GM04504 (cell line): ENCODE measurements around the gene CDC42EP5.

Experiments used
- DNase-seq: peaks from one replicate; pipeline ENCODE4 v3.0.0-alpha.2; 2012; ENCODE audit warnings: low read depth

Gene CDC42EP5

GRCh38 chr19:54426291-54426931, 46.7 kb downstream of the CDC42EP5 start:
- DNase-seq = no peak

GRCh38 chr19:54425382-54425723, 47.7 kb downstream of the CDC42EP5 start:
- no peak for DNase-seq

- no peak for DNase-seq
These were observed 48.3 kb downstream of the CDC42EP5 start for GRCh38 chr19:54424660-54425381.

GRCh38 chr19:54424201-54424600, 48.9 kb downstream of the CDC42EP5 start:
- DNase-seq = no peak

- DNase-seq = no peak
These were observed 51.0 kb downstream of the CDC42EP5 start for GRCh38 chr19:54422136-54422535.

- no peak for DNase-seq
These were observed 51.6 kb downstream of the CDC42EP5 start for GRCh38 chr19:54421521-54421920.

- no peak for DNase-seq
These were observed 52.0 kb downstream of the CDC42EP5 start for GRCh38 chr19:54421169-54421516.

- DNase-seq = no peak
These were observed 52.5 kb downstream of the CDC42EP5 start for GRCh38 chr19:54420383-54421168.

- DNase-seq = no peak
These were observed 53.1 kb downstream of the CDC42EP5 start for GRCh38 chr19:54420068-54420382.

GRCh38 chr19:54418930-54419800, 53.9 kb downstream of the CDC42EP5 start:
- DNase-seq = no peak

GRCh38 chr19:54418030-54418929, 54.8 kb downstream of the CDC42EP5 start:
- DNase-seq = no peak

GRCh38 chr19:54416695-54417491, 56.2 kb downstream of the CDC42EP5 start:
- no peak for DNase-seq

GRCh38 chr19:54415901-54416673, 57.0 kb downstream of the CDC42EP5 start:
- no peak for DNase-seq

- DNase-seq = no peak
These were observed 57.7 kb downstream of the CDC42EP5 start, which contains the start of gene TTYH1 for GRCh38 chr19:54415208-54415900. Gene TTYH1, plus strand, starts transcription at chr19:54415464. Its CDS starts 89 bp downstream, at chr19:54415553.
